ENCODE results near the gene EIF4G3.

EIF4G3 gene

DNA sequence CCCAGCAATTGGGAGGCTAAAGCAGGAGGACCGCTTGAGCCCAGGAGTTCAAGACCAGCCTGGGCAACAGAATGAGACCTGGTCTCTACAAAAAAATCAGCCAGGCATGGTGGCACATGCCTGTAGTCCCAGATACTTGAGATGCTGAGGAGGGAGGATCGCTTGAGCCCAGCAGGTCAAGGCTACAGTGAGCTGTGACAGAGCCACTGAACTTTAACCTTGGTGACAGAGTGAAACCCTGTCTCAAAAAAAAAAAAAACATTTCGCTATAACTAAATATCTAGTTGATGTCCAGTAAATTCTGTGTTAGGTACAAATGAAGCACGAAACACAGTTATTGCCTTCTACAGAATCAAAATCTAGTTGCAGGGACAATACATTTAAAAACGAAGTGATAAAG lies 293.9 kb downstream of the EIF4G3 start:
- TF ChIP-seq CTCF (IDR thresholded peaks at IDR 0.05), result no peak

- no peak for TF ChIP-seq CTCF (IDR thresholded peaks at IDR 0.05)
Observed at GRCh38 chr1:20878799-20879198, 297.9 kb downstream of the EIF4G3 start.

DNA sequence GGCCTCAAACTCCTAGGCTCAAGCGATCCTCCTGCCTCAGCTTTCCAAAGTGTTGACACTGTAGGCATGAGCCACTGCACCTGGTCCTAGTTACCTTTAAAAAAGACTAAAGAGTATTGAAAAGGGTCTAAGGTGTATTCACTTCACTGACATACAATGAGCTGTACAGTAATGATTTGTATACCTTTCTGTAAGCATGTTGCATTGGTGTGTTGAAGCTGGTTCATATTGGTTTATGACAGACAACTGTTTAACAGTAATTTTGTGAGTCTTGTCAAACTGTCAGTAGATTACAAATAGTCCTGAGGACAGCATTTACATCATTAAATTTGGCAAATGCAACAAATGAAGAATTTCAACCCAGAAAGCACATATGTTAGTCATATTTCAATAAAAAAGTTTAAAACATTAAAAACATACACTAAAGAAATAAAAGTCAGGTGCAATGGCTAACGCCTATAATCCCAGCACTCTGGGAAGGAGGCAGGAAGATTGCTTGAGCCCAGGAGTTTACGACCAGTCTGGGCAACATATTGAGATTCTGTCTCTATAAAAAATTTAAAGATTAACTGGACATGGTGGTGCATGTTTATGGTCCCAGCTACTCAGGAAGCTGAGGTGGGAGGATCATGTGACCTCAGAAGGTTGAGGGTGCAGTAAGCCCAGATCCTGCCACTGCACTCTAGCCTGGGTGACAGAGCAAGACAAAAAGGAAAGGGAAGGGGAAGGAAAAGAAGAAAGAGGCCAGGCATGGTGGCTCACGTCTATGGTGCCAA lies 301.3 kb downstream of the EIF4G3 start:
- no peak for TF ChIP-seq CTCF (IDR thresholded peaks at IDR 0.05)

- no peak for TF ChIP-seq CTCF (IDR thresholded peaks at IDR 0.05)
Observed at GRCh38 chr1:20873311-20873710, 303.4 kb downstream of the EIF4G3 start.

- TF ChIP-seq CTCF (IDR thresholded peaks at IDR 0.05), result no peak
Observed at GRCh38 chr1:20871419-20871818, 305.3 kb downstream of the EIF4G3 start.

DNA sequence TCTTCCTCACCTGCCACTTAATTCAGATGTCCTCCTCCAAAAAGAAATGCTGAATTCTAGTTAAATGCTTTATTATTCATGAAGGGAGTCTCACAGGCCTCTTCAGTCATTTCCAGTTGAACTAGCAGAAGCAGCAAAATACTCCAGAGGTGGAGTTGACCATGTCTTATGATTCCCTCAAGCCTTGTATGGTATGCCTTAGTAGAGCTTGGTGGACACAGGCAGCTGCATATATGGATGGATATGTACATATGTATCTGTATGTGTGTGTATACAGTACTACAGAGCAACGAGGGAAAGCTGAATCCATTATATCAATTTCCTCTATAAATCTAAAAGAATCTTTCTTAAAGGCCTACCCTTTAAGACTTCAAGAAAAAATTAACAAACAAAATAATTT lies 306.0 kb downstream of the EIF4G3 start:
- TF ChIP-seq CTCF (IDR thresholded peaks at IDR 0.05), result no peak

GRCh38 chr1:20868263-20868662 lies 308.4 kb downstream of the EIF4G3 start:
- TF ChIP-seq CTCF (IDR thresholded peaks at IDR 0.05), result no peak

GRCh38 chr1:20867847-20868246 lies 308.9 kb downstream of the EIF4G3 start:
- TF ChIP-seq CTCF (IDR thresholded peaks at IDR 0.05), result no peak
